Activated T-cell treated with anti-CD3 and anti-CD28 coated beads, Interleukin-2, amount 50 U/mL, for 4 hours (primary cell): Measurements from ENCODE around the gene FBXO42. TPM values are rescaled to one million over a fixed set of nuclear protein-coding genes. Genes with fewer than 3 reads are reported as not detected.
A peak's percentile ranks its signal among the peaks of the same experiment; 100 is the strongest.
"Not testable (repeated sequence)": the region's sequence is repeated elsewhere in the genome, so short reads cannot be mapped to it uniquely, and the experiment has no call there.

ENCODE experiments used
- ATAC-seq, 2 donors: fragments of 200-7000 bp; cut with Tn5 transposase; one replicate each; pipeline ENCODE4 v1.10.0; 2021
- DNase-seq: peaks from one replicate; pipeline ENCODE4 v3.0.0-alpha.2; 2020
- H3K27me3 Mint-ChIP-seq: one replicate; pipeline ENCODE4 v1.8.0; 2021; ENCODE audit warnings: low read depth, mixed read lengths
- H3K36me3 Mint-ChIP-seq: one replicate; pipeline ENCODE4 v1.8.0; 2022; ENCODE audit warnings: mixed read lengths; ENCODE audit not compliant: insufficient read depth
- H3K4me1 Mint-ChIP-seq: one replicate; pipeline ENCODE4 v1.8.0; 2021; ENCODE audit warnings: low read depth, mixed read lengths
- H3K4me3 Mint-ChIP-seq: one replicate; pipeline ENCODE4 v1.8.0; 2021; ENCODE audit warnings: mild to moderate bottlenecking, moderate library complexity, mixed read lengths
- H3K9me3 Mint-ChIP-seq: one replicate; pipeline ENCODE4 v1.8.0; 2021; ENCODE audit warnings: mixed read lengths
- total RNA-seq, 3 donors: library from RNA; stranded (reverse); gene quantifications; one replicate each; pipeline ENCODE4 v1.2.1, GENCODE V29; 2021

The FBXO42 gene
- total RNA-seq, 3 donors from 2014 or later: 12.4 to 14.3 (median 13.4) TPM

DNA sequence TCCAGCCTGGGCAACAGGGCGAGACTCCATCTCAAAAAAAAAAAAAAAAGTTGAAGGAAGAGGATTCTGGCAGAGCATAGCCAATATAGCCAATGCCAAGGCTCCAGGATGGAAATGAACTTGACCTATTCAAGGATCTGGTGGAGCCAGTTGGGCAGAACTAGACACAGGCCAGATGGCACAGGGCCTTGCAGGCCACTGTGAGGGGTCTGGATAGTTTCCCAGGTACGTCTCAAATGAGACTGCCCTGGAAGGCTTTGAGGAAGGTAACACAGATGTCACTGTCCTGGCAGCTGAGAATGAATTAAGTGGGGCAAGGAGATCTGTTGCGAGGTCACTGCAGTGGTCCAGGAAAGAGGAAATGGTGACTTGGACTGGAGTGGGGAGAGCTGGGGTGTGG, 127.8 kb downstream of the FBXO42 start:
- Mint-ChIP-seq H3K27me3 (peaks cover 32% of the 10 kb centered on the region), H3K4me1 (peaks cover 11% of the 10 kb centered on the region), H3K36me3 (no peaks in the 10 kb centered on the region), H3K4me3 (no peak overlapping the region), H3K9me3 (no peaks in the 10 kb centered on the region)
- ATAC-seq (no peak), DNase-seq (no peak)

GRCh38 chr1:16222716-16223115, 129.6 kb downstream of the FBXO42 start:
- peaks cover 19% of the 10 kb centered on the region for H3K27me3 Mint-ChIP-seq
- H3K36me3 Mint-ChIP-seq, DNase-seq, ATAC-seq, H3K4me3 Mint-ChIP-seq, H3K9me3 Mint-ChIP-seq, H3K4me1 Mint-ChIP-seq: not testable (repeated sequence)

DNA sequence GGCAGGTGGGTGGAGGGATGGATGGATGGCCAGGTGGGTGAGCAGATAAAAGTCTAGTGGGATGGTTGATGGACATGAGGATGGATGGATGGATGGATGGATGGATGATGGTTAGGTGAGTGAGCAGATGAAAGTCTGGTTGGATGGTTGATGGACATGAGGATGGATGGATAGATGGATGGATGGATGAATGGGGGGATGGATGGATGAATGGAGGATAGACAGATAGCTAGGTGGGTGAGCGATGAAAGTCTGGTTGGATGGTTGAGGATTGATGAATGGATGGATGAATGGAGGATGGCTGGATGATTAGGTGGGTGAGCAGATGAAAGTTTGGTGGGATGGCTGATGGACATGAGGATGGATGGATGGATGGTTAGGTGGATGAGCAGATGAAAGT, 130.8 kb downstream of the FBXO42 start:
- DNase-seq (no peak), ATAC-seq (no peak)
- Mint-ChIP-seq H3K4me1 (peaks cover 13% of the 10 kb centered on the region), H3K27me3 (peaks cover 11% of the 10 kb centered on the region), H3K9me3 (no peaks in the 10 kb centered on the region), H3K36me3 (no peaks in the 10 kb centered on the region), H3K4me3 (no peak overlapping the region)

GRCh38 chr1:16219968-16220500, 132.2 kb downstream of the FBXO42 start:
- Mint-ChIP-seq H3K36me3 (no peaks in the 10 kb centered on the region), H3K27me3 (peaks cover 2% of the 10 kb centered on the region), H3K4me1 (peaks cover 21% of the 10 kb centered on the region), H3K9me3 (no peaks in the 10 kb centered on the region), H3K4me3 (no peak overlapping the region)
- ATAC-seq (no peak), DNase-seq (no peak)

- DNase-seq (no peak), ATAC-seq (no peak)
- Mint-ChIP-seq H3K4me3 (no peak overlapping the region), H3K9me3 (no peaks in the 10 kb centered on the region), H3K36me3 (no peaks in the 10 kb centered on the region), H3K4me1 (peaks cover 21% of the 10 kb centered on the region), H3K27me3 (no peaks in the 10 kb centered on the region)
These were observed 133.6 kb downstream of the FBXO42 start for GRCh38 chr1:16218674-16219071.

- Mint-ChIP-seq H3K27me3 (no peaks in the 10 kb centered on the region), H3K4me3 (no peak overlapping the region), H3K36me3 (no peaks in the 10 kb centered on the region), H3K9me3 (no peaks in the 10 kb centered on the region), H3K4me1 (peaks cover 21% of the 10 kb centered on the region)
- DNase-seq (no peak), ATAC-seq (no peak)
These were observed 134.1 kb downstream of the FBXO42 start for GRCh38 chr1:16218014-16218673.

DNA sequence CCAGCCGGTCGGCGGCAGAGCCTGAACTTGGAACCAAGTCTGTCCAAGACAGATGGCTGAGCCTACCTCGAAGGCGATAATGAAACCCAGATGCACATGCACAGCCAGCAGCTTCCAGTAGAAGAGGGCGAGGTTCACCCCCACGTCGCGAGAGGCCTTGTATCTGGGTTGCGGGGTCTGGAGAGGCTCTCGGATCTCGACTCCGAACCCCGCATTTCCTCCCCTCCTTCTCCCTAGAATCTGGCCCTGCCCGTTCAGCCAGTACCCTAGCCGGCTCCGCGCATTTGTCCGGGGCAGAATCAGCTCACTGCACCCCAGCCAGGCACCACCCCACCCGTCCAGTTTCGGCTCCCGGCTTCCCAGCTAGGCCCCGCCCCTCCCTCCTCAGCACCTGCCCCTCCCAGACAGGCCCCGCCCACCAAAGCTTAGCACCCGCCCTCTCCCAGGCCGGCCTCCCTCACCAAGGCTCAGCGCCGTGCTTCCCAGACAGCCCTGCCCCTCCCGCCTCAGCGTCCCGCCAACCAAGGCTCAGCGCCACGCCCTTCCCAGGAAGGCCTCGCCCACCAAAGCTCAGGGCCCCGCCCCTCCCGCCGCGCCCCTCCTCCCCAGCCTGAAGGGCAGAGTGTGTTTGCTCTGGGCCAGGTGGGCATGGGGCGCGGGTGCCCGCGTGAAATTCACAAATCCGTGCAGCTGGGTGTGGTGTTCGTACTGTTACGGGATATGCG, 135.1 kb downstream of the FBXO42 start:
- Mint-ChIP-seq H3K4me1 (peaks cover 21% of the 10 kb centered on the region), H3K9me3 (no peaks in the 10 kb centered on the region), H3K27me3 (no peaks in the 10 kb centered on the region), H3K4me3 (peak overlapping the region; percentile 78), H3K36me3 (no peaks in the 10 kb centered on the region)
- peak; percentile 98 for ATAC-seq
- peak; percentile 94 for DNase-seq

GRCh38 chr1:16215882-16216753, 136.2 kb downstream of the FBXO42 start:
- no peaks in the 10 kb centered on the region for H3K27me3 Mint-ChIP-seq
- no peaks in the 10 kb centered on the region for H3K36me3 Mint-ChIP-seq
- H3K9me3 Mint-ChIP-seq: no peaks in the 10 kb centered on the region
- DNase-seq (peak; percentile 38), ATAC-seq (peak; percentile 29 to 33)
- H3K4me3 Mint-ChIP-seq: peak overlapping the region; percentile 78
- peaks cover 21% of the 10 kb centered on the region for H3K4me1 Mint-ChIP-seq

- H3K4me1 Mint-ChIP-seq: peaks cover 21% of the 10 kb centered on the region
- not testable (repeated sequence) for DNase-seq, H3K36me3 Mint-ChIP-seq, H3K4me3 Mint-ChIP-seq, H3K27me3 Mint-ChIP-seq, H3K9me3 Mint-ChIP-seq, ATAC-seq
These were observed 137.0 kb downstream of the FBXO42 start for GRCh38 chr1:16215240-16215639.

DNA sequence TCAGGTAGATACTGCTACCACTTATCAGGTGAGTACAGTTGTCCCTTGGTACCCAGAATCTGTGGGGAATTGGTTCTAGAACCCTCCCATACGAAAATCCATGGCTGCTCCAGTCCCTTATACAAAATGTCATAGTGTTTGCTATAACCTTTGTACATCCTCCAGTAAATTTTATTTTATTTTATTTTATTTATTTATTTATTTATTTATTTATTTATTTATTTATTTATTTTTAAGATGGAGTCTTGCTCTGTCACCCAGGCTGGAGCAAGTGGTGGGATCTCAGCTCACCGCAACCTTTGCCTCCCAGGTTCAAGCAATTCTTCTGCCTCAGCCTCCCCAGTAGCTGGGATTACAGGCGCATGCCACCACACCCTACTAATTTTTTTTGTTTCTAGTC, 138.7 kb downstream of the FBXO42 start:
- peaks cover 17% of the 10 kb centered on the region for H3K4me1 Mint-ChIP-seq
- not testable (repeated sequence) for H3K4me3 Mint-ChIP-seq, H3K27me3 Mint-ChIP-seq, H3K9me3 Mint-ChIP-seq, ATAC-seq, DNase-seq, H3K36me3 Mint-ChIP-seq

DNA sequence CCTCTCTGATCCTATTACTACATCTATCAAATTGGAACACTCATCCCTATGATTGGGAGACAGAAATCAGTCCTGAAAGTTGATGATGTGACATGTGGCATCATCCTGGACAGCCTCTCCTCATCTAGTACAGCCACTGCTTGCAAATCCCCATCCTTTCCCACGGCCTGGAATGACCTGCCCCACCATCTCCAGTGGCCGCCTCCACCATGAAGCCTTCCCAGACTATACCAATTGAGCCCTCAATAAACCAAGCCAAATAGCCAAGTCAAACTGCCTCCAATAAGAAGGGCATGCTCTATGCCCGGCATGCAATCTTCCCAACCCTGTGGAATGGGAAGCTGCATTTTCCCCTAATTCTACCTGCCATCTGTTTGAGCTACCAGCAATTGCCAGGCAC, 139.3 kb downstream of the FBXO42 start:
- H3K9me3 Mint-ChIP-seq: no peaks in the 10 kb centered on the region
- H3K4me1 Mint-ChIP-seq: peaks cover 15% of the 10 kb centered on the region
- ATAC-seq (no peak), DNase-seq (no peak)
- no peaks in the 10 kb centered on the region for H3K36me3 Mint-ChIP-seq
- H3K4me3 Mint-ChIP-seq: no peak overlapping the region
- H3K27me3 Mint-ChIP-seq: no peaks in the 10 kb centered on the region

- DNase-seq: no peak
- H3K36me3 Mint-ChIP-seq: no peaks in the 10 kb centered on the region
- H3K4me3 Mint-ChIP-seq: no peak within 1 kb of the TSS
- ATAC-seq: no peak
- no peaks in the 10 kb centered on the region for H3K27me3 Mint-ChIP-seq
- H3K9me3 Mint-ChIP-seq: no peaks in the 10 kb centered on the region
- H3K4me1 Mint-ChIP-seq: peaks cover 15% of the 10 kb centered on the region
These were observed 139.9 kb downstream of the FBXO42 start, which contains the start of gene ARHGEF19 for GRCh38 chr1:16212251-16212961. TSS of gene ARHGEF19 (minus strand) at chr1:16212652. CDS start at chr1:16209054, 3,598 bp downstream.

DNA sequence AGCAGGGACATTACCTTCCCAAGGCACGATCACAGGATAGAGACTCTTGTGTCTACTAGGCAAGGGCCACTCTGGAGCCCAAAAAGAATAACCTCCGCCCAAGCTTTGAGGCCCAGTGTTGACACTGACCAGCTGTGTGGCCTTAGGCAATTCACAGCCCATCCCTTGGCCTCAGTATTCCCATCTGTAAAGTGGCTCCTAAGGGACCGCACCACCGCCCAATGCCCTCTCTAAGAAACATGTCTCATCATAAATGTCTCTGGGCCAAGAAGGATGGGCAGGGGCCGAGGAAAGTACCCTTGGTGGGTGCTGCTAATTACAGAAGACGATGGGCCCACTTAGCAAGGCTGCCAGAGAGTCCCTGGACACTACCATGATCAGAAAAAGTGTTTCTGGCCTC, 140.5 kb downstream of the FBXO42 start:
- ATAC-seq (no peak), DNase-seq (no peak)
- H3K9me3 Mint-ChIP-seq: no peaks in the 10 kb centered on the region
- H3K4me3 Mint-ChIP-seq: no peak overlapping the region
- H3K27me3 Mint-ChIP-seq: no peaks in the 10 kb centered on the region
- H3K36me3 Mint-ChIP-seq: no peaks in the 10 kb centered on the region
- H3K4me1 Mint-ChIP-seq: peaks cover 14% of the 10 kb centered on the region

DNA sequence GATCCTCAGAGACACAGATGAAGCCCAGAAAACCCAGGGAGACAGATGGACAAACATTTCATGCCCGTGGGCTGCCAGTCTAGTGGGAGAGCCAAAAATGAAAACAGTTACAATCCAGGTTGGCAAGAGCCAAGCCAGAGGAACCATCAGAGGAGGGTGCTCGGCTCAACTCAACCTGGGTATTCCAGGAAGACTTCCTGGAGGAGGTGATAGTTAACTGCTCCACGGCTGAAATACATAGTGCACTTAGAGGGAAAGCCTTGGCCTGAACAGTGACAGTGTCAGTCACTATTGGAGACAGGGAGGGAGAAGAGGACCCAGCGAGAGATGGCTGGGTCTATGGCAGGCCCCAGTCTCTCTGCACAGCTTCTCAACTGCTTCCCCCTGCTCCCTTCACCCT, 141.7 kb downstream of the FBXO42 start:
- no peak overlapping the region for H3K4me3 Mint-ChIP-seq
- no peaks in the 10 kb centered on the region for H3K27me3 Mint-ChIP-seq
- DNase-seq (no peak), ATAC-seq (no peak)
- no peaks in the 10 kb centered on the region for H3K9me3 Mint-ChIP-seq
- peaks cover 7% of the 10 kb centered on the region for H3K4me1 Mint-ChIP-seq
- no peaks in the 10 kb centered on the region for H3K36me3 Mint-ChIP-seq
